ENCODE data around the gene STING1.
"Not testable (repeated sequence)": the region's sequence is repeated elsewhere in the genome, so short reads cannot be mapped to it uniquely, and the experiment has no call there.

- not testable (repeated sequence) for TF ChIP-seq EZH2 (IDR thresholded peaks at IDR 0.05; ENCODE audit: borderline replicate concordance, low read depth, low read length, severe bottlenecking); CTCF (IDR thresholded peaks at IDR 0.05; ENCODE audit: borderline replicate concordance, extremely low read depth, low read length, poor library complexity, severe bottlenecking)
Observed at GRCh38 chr5:139530079-139530478, 47.5 kb upstream of the STING1 start.
